GM12892 (cell line): ENCODE results near the gene ANKRD11.

Experiments used
- POLR2A ChIP-seq: IDR thresholded peaks from 2 replicates; pipeline ENCODE4 v1.6.1; 2011; ENCODE audit warnings: low read depth, low read length, control low read depth
- POLR2AphosphoS5 ChIP-seq: IDR thresholded peaks from 2 replicates; pipeline ENCODE4 v1.6.1; 2011; ENCODE audit warnings: low read depth, low read length, control low read depth

GRCh38 chr16:89274561-89275283 lies 215.6 kb downstream of the ANKRD11 start:
- no peak for TF ChIP-seq POLR2AphosphoS5
- no peak for TF ChIP-seq POLR2A
